Measurements from ENCODE around the gene WWOX.

WWOX gene

GRCh38 chr16:78277321-78278055 is 178.0 kb downstream of the WWOX start:
- FAIRE-seq: no peak

- no peak for FAIRE-seq
Measured at GRCh38 chr16:78278056-78278450, 178.6 kb downstream of the WWOX start.

DNA sequence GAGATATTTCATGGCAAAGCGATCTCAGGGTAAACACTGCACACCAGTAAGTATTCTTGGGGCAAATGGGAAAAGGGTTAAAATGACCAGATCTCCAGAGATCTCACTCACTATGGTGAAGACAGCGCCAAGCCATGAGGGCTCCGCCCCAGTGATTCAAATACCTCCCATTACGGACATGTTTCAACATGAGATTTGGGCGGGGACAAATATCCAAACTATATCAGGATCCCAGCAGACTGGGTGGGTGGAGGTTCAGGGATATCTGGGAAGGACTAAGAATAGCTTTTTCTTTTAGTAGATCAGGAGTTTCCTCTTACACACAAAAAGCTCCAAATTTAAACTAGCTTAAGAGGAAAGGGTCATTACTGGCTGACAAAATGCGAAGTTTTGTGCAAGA is 181.7 kb downstream of the WWOX start:
- FAIRE-seq: no peak

DNA sequence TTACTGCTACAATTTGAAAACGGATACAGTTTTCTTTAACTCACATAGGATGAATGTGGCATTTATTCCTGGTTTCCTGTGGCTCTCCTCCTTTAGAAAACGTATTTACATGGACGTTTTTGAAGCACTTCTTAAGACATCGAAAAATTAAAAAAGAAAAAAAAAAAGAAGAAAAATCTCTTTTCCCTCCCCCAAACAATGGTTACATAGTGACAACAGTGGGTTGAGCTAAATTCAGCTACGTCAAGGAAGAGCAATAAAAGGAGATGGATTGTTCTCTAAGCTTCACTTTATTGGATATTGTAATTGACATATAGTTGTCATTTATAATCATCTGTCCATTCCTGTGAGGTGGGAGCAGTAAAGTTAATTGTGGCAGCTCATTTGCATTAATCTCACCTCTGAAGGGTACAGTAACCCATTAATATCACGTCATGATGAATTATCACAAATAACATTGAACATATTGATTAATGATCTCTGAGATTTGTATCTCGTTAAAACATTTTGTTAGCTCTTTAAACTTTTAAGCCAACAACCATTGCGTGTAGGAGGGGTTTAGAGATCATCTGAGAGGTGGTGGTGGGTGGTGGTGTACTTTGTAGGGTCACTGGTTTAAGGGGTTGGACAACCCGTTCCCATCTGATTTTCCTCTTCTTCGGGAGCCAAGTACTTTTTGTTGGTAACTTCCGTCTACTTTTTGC is 184.2 kb downstream of the WWOX start:
- FAIRE-seq: no peak

DNA sequence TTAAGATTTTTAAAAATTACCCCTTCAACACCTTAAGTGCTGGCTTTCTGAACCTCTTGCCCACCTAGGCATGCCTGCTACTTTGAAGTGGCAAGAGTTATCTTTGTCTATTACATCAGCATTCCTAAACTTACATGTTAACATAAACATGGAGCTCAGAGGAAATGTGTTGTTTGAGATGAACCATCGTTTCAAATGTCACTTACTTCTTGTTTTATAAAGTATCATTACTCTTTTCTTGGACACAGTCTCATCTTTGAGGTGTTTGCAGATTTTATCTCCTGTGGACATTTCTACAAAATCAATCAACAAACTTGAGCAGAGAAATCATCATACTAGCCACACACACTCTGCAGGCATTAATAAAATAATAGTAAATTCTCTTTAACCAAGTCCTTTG is 184.9 kb downstream of the WWOX start:
- FAIRE-seq: no peak

DNA sequence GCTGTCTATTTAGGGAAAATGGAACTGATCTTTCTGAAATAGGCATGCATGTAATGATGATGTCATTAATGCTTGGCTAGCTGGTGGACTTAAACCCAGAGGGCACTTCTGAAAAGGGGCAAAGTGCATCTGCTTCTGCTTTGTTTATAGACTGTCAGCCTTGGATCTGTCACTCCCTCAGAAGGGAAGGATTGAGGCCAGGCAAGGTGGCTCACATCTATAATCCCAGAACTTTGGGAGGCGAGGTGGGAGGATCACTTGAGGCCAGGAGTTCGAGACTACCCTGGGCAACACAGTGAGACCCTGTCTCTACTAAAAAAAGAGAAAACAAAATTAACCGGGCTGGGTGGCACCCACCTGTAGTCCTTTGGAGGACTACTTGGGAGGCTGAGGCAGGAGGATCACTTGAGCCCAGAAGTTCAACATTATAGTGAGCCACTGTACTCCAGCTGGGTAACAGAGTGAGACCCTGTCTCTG is 185.5 kb downstream of the WWOX start:
- no peak for FAIRE-seq

- FAIRE-seq: no peak
Measured at GRCh38 chr16:78285437-78285922, 186.0 kb downstream of the WWOX start.

DNA sequence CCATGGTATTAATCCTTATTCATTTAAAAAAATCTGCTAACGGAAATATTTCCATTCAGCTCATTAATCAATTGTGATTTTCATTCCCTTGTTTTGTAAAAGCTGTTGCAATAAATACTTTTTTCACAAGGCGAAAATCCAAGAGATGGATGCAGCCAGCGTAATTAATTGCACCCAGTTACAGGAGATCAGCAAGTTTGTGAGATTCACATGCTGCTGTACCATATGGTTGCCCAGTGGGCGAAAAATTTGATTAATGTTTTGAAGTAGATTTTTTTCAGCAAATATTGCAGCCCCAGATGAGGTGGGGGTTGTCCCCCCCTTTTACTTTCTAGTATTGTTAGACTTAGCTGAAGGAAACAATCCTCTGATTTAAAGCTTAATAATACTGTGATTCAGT is 186.6 kb downstream of the WWOX start:
- FAIRE-seq: no peak

GRCh38 chr16:78288888-78289287 is 189.4 kb downstream of the WWOX start:
- no peak for FAIRE-seq

GRCh38 chr16:78289373-78289772 is 189.9 kb downstream of the WWOX start:
- no peak for FAIRE-seq

GRCh38 chr16:78289844-78290277 is 190.4 kb downstream of the WWOX start:
- no peak for FAIRE-seq

DNA sequence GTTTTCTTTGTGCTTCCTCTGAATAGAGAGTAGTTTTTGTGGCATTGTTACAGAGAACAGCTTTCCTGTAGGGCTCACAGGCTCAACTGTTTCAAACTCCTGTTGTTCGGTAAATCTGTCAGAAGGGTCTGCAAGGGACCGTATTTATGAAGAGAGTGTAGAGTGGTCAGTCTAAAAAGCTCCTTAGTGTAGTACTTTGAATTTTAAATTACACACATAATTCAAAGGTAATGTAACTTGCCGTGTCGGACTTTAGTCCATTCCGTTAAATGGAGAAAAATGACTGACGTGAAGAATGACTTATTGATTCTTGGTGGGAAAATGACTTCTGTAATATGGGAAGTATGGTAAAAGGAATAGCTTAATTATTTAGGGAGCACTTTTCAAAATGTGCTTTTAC is 190.9 kb downstream of the WWOX start:
- FAIRE-seq: no peak

- FAIRE-seq: peak; percentile 96
Measured at GRCh38 chr16:78290872-78291591, 191.6 kb downstream of the WWOX start.

DNA sequence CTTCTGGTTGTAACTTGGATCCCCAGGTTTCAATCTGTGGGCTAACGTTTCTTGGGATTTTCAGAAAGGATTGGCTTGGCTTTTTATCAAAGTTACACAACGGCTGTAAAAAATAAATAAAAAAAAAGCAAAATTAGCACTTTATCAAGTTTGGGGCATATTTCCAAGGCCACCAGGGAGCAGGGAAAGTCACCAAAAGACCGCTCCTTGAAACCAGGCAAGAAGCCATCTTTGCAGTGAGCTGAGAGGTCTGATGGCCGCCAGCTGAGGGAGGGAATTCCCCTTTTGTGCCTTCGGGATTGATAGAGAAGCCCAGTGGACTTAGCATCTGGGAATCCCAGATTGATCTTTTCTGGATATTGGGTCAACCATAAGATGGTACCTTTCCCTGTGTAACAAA is 192.2 kb downstream of the WWOX start:
- FAIRE-seq: no peak

DNA sequence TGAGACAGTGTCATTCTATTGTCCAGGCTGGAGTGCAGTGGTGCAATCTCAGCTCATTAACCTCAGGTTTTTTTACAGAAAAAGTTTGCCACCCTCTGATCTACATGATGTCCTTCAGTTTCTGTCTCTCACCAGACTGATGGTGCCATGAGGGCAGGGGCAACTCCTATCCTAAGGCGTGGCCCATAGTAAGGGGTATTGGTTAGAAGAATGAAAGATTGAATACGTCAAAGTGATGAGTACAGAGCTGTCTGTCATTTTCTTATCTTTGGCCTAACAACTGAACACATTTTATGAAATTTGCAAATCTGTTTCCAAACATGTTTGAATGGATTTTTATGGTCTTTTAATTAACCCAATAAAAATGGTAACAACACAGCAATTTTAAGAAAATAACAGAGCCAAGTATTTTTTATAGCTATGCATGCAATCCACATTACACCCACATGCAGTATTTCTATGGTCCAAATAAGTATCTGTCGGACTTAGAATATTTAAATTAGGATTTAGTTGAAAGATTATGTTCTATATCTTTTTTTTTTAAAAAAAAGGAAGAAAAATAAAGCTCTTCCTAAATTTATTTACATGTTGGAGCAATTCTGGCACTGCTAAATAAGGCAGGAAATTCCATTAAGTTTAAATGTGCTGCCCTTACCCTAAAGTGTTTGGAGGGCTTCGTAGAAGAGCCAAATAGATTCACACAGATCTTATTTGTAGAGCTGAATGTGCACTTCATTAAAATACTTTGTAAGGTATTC is 192.8 kb downstream of the WWOX start:
- peak; percentile 96 for FAIRE-seq

- no peak for FAIRE-seq
Measured at GRCh38 chr16:78292844-78293380, 193.5 kb downstream of the WWOX start.

GRCh38 chr16:78294538-78295225 is 195.2 kb downstream of the WWOX start:
- no peak for FAIRE-seq

DNA sequence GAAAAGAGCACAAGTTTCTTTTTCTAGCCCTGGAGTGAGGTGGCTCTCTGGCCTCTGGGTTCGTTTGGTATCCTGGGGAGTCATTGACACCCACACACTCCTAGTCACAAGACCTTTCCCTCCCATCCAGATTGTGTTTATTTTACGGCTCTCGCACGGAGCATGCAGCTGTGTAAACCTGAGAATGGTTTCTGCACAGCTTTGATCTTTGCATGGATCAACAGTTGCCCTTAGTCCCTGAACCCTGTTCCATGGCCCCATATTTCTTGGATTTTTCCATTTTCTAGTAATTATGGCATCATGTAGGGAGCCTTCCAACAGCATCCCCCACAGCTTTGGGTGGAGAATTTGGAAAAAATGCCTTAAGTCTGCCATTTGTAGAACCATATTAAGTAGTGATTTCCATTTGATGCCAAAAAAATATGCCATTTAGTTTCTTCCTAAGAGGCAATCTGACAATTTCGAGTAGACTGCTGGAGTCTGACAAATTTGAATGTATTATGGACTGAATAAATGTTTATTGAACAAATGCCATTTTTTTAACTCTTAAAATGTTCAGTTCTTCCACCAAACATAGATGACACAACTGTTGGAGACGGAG is 197.7 kb downstream of the WWOX start:
- FAIRE-seq: no peak

DNA sequence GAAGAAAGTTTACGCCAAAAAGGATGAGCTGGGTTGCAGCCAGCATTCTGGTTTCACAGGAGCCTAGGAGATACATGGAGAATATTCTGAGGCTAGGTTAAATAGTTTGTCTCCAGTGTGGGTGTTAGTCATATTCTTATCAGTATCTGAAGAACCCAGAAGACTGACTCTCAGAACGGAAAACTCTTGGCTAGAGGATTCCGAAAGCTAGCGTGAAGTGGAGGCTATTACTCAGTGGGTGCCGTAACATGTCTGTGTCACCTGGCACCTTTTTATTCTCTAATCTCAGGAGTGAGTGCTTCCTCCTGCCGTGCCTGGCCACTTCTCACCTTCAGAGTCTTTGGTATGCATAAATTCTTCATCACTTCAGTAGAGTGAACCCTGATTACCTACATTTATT is 199.5 kb downstream of the WWOX start:
- FAIRE-seq: no peak

GRCh38 chr16:78300469-78300868 is 201.0 kb downstream of the WWOX start:
- no peak for FAIRE-seq

- peak; percentile 45 for FAIRE-seq
Measured at GRCh38 chr16:78303946-78304345, 204.5 kb downstream of the WWOX start.
